Suppressor macrophage treated with lipopolysaccharide for 4 hours (primary cell): ENCODE data around the gene CNTF.

Source experiments
- DNase-seq: peaks from one replicate; pipeline ENCODE4 v3.0.0-alpha.2; 2020

CNTF gene

DNA sequence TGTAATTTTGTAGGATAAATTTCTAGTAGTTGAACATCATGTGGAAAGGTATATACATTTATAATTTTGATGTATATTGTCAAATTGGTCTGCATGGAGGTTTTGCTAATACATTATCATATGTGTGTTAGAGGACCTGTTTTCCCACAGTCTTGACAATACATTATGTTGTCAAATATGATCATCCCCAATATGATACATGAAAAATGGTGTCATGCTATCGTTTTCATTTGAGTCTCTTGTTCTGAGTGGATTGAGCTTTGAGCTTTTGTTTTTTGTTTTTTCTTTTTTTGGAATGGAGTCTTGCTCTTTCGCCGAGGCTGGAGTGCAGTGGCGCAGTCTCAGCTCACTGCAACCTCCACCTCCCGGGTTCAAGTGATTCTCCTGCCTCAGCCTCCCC is 14.1 kb upstream of the CNTF start:
- no peak for DNase-seq

DNA sequence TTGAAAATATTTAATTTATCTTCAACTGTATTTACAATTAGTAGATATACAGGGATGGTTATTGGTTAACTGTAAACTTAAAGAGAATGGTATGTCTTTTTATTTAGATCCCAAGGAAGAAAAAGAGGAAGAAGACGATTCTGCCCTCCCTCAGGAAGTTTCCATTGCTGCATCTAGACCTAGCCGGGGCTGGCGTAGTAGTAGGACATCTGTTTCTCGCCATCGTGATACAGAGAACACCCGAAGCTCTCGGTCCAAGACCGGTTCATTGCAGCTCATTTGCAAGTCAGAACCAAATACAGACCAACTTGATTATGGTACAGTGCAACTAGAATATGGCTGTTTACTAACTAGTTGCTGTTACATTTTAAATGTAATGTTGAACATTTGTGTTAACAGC is 12.7 kb upstream of the CNTF start:
- peak; percentile 22 for DNase-seq

DNA sequence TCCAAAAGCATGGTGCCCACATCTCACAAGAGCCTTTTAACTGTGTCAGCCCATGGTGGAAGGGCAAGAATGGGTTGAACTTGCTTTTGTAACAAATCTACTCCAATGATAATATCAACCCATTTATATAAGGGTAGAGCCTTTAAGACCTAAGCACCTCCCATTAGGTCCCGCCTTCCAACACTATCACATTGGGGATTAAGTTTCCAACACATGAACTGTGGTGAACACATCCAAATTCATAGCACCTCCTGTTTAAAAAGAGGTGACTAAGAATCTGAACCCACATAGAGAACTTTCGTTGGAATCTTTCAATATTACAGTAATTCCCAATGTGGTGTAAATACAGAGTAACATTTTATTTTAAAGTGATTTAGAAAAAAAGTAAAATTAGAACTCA is 9.2 kb upstream of the CNTF start:
- DNase-seq = no peak

DNA sequence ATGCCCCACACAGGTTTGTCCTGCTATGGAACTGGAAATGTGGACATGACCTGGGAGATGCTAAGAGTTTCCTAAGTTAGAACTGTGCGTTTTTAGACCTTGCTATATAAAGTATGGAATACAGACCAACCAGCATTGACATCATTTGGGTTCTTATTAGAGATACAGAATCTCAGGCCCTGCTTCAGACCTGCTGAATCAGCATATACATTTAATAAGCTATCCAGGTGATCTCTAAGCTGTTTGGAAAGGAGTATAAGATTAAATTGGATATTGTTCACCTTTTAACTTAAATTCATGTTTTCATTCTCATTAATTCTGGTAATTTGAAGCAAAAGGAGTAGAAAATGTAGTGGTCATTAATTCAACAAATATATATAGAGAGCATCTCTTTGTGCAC is 6.9 kb upstream of the CNTF start:
- DNase-seq = no peak

DNA sequence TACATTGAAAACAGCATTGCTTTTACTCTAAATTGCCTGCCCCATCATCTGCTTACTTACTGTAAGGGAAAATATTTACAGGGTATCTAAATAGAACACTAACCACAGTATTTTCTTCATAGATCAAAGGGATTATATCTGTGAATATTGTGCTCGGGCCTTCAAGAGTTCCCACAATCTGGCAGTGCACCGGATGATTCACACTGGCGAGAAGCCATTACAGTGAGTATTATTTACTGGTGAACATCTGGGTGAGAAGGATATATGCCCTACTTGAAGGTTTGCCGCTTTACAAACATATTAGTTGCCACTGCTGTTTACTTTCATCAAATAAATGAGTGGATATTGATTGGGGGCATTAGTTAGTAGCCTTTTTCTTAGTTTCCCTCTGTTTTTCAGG is 5.9 kb upstream of the CNTF start:
- no peak for DNase-seq

DNA sequence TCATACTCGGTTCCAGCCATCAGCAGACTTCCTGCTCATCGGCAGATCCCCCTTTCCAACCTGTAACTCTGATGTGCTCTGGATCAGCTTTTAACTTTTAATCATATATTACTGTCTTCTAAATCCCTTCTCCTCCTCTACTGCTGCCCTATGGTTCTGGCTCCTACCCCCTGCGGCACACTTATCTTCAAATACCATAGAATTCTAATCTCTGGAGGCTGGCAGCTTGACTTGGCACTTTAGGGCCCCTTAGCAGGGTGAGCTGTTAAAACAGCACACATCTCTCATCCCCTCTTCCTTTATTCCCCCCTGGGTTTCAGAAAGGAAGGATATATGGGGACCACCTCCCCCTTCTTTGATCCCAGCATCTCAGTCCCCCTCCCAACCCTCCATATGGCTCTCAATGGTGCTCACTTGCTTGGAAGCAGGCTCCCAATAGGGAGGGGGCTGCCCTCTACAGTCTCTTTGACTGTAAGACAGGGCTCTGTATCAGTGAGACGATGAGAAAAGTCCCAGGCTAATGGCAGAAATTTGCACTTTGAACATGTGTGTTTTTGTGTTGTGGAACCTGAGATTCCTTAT is 4.4 kb upstream of the CNTF start:
- no peak for DNase-seq

DNA sequence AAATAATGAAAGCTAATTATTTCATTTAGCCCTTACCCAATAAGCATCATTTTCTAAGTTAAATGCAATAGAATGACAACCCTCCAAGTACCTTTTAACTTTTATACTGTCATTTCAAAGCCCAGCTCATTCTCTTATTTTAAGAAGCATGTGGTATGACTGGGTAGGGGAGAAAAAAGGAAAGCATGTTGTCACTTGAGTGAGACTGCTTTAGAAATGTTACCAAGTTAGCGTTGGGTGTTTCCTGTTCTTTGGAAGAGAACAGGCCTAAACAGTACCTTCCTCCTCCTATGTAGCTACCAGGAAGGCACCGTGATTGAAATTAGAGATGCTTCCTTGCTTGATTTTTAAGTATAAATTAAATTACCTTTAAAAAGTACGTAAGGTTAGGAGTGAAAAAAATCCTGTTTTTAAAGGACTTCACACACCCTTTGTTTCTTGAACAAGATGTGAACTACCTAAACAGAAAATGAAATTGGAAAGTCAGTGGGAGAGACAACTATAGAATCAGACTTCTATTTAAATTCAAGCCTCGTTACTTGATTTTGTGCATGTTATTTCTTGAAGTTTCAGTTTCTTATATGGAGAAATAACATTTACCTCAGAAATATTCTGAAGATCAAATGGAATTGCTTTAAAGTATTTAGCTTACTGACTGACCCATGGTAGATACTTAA is 741 bp upstream of the CNTF start:
- DNase-seq = no peak

DNA sequence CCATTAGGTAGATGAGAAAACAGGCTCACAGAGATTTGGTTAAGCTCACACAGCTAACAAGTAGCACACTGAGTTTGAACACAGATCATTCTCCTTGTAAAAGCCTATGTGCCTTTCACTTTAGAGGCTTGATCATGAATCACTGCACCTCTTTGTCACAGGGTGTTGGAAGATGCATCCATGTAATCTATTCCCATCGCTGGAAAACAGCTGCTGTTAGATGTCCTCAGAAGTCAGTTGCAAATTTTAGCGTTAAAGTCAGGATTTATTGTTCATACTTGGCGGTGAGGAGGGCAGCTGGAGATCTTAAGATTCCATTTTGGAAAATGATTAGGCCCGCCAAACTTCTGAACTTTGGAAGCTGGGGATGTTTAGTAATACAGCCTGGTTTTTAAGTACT is 2.6 kb downstream of the CNTF start:
- DNase-seq = no peak

DNA sequence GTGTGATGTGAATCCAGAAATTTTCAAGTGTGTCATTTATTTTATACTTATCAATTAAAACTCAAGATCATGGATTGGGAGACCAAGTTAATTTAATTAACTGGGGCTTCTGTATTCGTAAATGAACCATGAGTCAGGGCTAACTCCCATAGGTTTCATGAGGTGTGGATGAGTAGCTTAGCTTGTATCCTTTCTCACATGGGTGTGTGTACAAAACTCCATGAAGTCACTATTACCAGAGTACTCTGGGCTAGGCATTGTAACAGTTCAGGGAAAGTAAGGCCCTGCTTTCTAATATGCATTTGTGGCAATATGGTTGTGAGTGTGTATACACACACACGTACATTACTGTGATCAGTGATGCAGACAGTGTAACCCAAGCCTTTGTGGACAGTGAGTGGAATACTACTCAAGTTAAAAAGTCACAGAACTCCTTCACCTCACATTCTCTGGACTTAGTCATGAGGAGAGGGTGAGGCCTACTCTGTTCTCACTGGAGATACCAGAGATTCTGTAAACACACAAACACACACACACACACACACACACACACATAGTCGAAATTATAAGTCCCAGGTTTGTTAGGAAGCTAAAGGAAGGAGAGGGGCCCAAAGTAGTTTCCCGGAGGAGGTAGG is 3.5 kb downstream of the CNTF start:
- no peak for DNase-seq

DNA sequence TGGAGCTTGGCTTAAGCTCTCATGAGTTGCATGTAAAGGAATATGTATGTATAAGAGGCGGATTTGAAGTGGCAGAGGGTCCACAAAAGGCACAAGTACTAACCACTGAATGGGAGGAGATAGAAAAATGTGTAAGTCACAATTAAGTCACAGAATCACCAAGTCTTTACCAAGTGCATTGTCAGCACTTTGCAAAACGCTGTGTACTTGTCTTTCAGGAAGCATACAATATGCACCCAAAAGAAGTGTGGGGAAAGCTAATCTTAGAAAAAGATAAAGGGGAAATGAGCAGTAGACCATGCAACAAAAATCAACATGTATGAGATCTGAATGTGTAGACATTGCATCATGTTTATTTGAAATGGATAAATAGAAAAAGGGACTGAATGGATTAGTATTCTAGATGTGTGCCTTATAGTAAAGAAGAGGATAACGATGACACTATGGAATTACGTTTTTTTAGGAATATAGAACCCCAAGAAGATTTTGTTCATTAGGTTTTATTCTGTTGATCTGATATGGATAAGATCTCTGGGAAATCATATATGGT is 4.5 kb downstream of the CNTF start:
- no peak for DNase-seq

DNA sequence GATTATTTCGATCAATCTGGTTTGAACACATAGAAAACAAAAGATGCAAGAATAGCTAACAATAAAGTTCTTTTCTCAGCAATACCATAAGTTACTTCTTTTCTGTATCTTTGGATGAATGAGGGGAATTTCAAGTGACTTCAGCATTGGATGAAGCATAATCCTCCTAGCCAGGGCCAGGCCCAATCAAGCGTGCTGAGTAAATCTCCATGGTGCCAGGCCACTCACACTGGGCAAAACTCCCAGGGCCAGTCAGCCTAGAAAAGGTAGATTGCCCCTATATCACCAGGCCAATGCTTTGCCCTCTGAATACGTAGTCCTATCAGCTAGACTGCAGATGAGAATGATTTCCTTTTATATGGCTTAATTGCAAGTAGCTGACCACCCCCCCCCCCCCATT is 6.0 kb downstream of the CNTF start:
- no peak for DNase-seq

DNA sequence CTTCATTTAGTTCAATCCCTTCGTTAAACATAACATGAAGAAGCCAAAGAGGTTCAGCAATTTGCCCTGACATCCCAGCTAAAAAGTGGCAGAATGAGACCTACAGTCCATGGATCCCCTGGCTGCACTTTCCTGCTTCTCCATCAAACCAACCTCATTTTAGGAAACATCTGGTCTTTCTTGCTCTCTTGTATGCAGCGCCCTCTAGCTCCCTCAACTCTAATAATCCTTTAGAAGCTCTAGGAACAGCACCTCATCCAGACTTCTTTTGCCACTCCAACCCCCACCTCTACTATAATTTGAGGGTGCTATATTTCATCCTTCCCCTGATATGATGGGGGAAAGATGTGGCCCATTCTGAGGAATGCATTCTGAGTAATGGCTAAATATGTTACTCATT is 7.4 kb downstream of the CNTF start:
- peak; percentile 38 for DNase-seq

DNA sequence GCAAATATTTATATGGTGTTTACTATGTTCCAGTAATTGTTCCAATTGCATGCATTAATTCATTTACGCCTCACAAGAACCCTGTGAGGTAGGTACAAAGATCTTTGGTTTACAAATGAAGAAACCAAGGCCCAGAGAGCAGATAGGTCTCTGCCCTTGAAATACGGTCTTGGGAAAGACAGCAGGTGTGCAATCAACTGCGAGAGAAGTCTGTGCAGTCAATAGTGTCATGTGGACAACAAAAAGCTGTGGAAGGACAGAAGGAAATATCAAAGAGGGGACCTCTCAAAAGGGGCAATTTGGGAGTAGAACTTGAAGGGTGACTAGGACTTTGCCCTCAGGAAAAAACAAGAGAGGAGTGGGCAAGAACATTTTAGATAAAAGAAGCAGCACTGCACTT is 8.9 kb downstream of the CNTF start:
- DNase-seq = no peak

DNA sequence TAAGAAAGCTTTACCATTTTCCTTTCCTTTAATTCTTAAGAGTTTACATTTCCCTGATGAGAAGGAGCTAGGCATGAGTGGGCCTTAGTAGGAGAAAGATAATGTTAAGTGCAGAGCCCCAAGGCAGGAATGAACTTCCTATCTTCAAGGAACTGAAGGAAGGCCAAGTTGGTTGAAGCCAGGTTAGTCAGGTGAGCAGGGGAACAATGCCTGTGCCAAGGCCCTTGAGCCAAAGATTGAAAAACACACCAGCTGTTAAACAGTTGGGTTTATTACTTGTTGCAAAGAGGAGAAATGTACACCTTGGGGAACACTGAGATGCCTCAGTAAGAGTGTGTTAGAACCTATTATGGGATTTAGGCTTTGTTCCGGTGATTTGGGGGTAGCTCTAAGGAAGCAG is 10.0 kb downstream of the CNTF start:
- no peak for DNase-seq

DNA sequence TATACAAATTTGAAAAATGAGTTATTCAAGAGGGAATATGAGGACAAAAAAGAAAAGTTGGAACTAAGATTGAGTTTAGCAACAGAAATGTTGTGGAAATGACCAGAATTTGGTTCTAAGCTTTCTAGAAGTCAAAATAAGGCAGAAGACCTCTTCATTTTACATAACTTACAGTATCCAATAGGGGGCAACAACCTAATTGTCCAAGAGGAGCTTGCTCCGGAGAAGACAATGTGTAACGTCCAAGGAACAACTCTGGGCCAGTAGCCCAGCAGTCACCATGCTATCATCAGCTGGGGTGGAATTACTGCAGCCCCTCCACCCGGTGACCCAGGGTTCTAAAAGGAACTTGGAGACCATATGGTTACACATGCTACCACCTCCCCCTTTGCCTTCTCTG is 14.1 kb downstream of the CNTF start:
- no peak for DNase-seq

DNA sequence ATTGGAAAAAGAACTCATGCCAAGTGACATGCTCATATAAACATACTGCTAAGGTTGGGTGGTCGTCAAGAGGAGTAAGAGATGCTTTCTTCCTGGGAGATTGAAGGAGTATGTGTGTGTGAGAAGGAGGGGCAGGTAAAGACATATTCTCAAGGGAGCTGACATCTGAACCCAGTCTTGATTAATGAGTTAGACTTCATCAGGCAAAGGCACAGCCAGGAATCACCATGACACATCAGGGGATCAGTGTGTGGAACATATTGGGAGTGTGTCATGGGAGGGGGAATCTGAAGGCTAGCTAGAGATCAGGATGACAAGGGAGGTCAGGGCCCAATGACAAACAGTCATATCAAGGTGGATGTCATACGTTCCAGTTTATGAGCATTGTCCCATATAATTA is 14.9 kb downstream of the CNTF start:
- DNase-seq = no peak

DNA sequence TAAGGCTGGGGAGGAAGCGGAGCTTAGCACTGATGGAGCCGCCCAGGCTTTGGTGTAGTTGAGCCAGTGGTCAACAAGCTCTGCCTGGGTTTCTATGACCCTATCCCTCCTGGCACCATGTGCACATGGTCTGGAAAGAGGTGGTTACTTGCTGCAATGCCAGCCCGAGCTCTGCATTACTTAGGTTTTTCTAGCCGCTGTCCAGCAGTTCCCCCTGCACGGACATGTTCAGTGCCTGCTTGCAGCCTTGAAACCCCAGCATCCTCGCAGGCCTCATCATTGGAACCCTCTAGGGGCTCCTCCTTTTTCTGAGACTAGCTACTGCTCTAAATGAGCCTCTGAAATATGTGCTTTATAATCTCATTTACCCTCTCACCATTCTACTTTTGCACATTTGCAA is 16.6 kb downstream of the CNTF start:
- DNase-seq = no peak

DNA sequence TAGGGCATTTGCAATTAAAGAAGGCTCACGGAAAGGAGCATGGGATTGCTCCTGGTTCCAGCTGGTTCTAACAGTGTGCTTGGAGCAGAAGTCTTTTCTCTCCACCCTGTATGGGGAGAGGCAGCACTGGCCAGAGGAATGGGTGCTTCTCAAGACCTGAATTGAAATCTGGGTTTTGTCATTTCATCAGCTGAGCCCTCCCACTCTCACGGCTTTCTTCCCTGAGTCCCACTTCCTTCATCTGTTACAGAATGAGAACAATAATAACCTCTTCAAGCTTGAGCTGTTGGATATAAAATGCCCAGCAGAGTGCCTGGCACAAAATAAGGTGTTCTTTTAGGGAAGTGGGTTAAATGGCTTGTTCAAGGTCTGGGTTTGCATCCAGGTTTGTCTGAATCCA is 17.2 kb downstream of the CNTF start:
- DNase-seq = peak; percentile 36

DNA sequence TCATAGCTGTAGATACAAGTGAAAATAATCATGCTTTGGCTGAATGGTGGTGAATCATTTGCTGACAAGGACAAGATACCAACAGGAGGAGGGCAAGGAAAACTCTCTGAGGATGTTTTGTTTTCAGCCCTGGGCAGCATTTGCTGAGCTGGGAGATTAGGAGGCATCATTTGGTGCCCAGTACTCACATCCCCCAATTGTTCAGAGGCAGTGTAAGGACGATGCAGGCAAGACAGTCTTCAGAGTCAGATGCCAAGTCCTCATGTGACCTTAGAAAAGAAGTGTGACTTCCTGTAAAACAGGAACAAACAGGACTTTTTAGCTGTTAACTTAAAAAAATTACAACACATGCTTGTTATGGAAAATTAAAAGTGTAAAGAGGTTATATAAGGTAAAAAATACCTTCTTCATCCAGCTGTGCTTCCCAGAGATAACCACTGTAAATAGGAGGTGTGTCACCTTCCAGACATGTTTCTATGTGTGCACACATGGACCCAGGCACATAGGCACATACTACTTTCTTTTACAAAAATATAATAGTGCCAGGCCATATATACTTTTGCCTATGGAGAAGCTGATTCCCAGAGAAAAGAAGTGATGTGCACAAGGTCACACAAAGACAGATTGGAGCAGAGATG is 18.0 kb downstream of the CNTF start:
- DNase-seq = peak; percentile 54

DNA sequence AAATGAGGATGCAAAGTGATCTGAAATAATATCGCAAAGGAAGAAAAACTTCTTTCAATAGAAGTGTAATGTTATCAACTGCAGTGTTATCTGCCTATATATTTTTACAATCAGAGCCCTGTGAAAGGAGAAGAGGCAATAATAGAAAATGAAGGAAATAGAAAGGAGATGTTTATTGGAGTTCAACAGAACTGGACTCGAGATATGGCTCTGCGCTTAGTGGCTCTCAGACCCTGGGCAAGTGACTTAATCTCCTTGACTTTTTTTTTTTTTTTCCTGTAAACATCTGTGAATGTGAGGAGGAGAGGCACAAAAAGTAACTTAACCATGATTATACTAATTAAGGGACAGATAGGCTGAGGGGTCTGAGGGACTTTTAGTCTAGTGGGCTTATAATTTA is 18.9 kb downstream of the CNTF start:
- DNase-seq = no peak

DNA sequence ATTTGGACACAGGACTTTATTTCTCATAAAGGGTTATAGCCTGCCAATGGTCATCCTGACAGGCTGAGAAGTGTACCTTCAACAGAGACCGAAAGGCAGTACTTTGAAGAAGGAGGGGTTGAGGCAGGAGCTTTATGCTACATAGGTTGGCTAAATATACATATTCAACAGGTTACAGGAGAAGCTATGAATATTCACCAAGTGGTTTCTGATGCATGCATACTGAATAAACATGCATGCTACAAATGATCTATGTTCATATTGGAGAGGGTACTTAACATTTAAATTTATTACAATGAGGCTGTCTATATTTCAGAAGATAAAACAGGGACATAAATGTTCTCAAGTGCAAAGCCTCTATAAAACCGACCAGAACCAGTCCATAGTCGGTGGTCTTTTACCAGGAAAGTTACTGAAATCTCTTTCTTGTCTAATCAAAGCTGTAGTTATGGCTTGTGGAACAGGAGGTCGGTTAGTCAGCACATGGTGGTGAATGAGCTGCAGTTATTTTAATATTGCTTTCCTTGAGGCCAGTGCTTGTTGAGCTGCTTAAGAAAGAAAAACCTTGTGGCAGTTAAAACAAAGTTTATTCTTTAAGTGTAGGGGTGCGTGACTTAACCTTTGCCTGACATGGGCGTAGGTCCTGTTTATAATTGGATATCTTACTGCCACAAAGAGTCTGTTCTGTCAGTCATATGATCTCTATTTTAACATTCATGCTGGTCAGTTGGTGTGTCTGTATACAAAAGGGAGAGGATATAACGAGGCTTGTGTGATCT is 19.5 kb downstream of the CNTF start:
- no peak for DNase-seq

DNA sequence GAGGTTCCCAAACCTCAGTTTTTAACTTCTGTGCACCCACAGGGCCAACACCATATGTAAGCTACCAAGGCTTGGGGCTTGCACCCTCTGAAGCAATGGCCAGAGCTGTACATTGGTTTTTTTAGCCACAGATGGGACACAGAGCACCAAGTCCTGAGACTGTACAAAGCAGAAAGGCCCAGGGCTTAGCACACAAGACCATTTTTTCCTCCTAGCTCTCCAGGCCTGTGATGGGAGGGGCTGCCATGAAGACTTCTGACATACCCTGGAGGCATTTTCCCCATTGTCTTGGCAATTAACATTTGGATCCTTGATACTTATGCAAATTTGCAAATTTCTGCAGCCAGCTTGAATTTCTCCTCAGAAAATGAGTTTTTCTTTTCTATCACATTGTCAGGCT is 23.4 kb downstream of the CNTF start:
- DNase-seq = no peak

DNA sequence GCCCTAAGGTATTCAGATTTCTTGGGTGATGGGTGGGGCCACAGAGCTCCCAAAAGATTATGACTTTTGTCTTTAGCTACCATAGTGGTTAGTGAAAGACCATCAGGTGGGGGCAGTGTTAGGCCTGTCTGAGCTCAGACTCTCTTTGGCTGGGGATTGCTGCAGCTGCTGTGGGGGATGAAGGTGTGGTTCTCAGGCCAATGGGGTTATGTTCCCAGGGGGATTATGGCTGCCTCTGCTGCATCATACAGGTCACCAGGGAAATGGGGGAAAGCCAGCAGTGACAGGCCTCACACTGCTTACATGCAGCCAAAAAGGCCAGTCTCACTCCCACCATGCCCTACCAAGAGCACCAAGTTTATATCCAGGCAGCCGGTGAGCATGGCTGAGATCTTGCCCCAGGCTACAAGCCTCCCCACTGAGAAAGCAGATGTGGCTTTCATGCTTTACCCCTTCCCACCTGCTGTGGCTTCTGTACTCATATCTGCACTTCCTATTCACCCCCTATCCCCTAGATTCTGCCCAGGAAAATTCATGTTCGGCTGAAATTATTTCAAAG is 24.8 kb downstream of the CNTF start:
- no peak for DNase-seq
